ENCODE results near the gene HMGN3. TPM values are rescaled to one million over a fixed set of nuclear protein-coding genes. Genes with fewer than 3 reads are reported as not detected.
"Not testable (repeated sequence)": the region's sequence is repeated elsewhere in the genome, so short reads cannot be mapped to it uniquely, and the experiment has no call there.

The HMGN3 gene
- 166 TPM for total RNA-seq
- long read RNA-seq, transcript HMGN3-203 (7 exons, 1,010 nt): minor isoform, 6 of 270 reads
- long read RNA-seq, transcript HMGN3-201 (6 exons, 831 nt): major isoform, 24 of 270 reads
- long read RNA-seq, transcript HMGN3-202 (6 exons, 872 nt): minor isoform, 16 of 270 reads
- long read RNA-seq, partial matches to known transcripts: 42 of 270 reads
- long read RNA-seq, other reads (novel, unspliced or antisense): 182 of 270 reads

GRCh38 chr6:79234150-79235022 lies at the start of gene HMGN3:
HMGN3 (minus strand) TSS chr6:79234682.
- ATAC-seq (peak; percentile 97), DNase-seq (peak; percentile 99)
- intact Hi-C loops (cut with micrococcal nuclease): loop anchor here (10.0 kb wide), 1 partner anchor 160 kb away; the partner anchor contains the start of gene PHIP

DNA sequence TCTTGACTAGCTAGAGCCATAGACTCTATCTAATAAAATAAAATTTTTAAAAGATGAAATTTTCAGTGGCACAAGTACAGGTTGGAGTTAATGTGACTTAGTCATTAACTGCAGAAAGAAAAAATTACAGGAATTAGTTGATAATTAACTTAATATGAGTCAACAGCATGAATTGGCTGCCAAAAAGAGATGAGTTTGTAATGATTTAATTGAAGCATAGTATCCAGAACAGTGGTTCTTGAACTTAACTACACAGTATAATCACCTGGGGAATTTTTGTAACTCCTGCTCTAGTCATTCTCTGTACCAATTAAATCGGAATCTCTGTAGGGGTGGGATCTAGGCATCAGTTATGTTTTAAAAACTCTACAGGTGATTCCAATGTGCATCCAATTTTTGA lies 46.3 kb upstream of the HMGN3 start:
- intact Hi-C loops (cut with micrococcal nuclease): no loop called here
- ATAC-seq: no peak
- DNase-seq: no peak

GRCh38 chr6:79277109-79277508 lies 42.6 kb upstream of the HMGN3 start:
- DNase-seq (no peak), ATAC-seq (no peak)
- intact Hi-C loops (cut with micrococcal nuclease): no loop called here

DNA sequence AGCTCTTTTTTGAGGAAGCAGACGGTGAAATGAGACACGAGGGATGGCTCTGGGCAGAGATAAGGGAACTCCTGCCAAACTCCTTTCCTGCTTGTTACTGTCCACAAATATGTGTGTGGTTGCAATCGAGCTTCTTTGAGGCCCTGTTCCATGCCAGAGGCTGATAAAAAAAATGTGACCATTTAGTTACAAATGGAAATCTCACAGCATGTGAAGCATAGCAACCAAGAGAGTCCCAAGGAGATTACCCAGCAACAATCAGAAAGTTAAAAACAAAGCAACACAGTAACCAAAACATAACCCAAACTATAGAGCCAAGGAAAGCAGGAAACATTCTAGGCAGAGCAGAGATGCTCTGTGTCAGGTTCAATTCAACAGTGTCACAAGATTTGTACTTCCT lies 35.4 kb upstream of the HMGN3 start:
- intact Hi-C loops (cut with micrococcal nuclease): no loop called here
- DNase-seq (no peak), ATAC-seq (peak; percentile 99)

GRCh38 chr6:79267128-79267527 lies 32.6 kb upstream of the HMGN3 start:
- no peak for ATAC-seq
- DNase-seq: no peak
- intact Hi-C loops (cut with micrococcal nuclease): no loop called here

- ATAC-seq: no peak
- no peak for DNase-seq
- intact Hi-C loops (cut with micrococcal nuclease): no loop called here
Observed at GRCh38 chr6:79266051-79266450, 31.6 kb upstream of the HMGN3 start.

GRCh38 chr6:79263359-79263758 lies 28.9 kb upstream of the HMGN3 start:
- DNase-seq: no peak
- intact Hi-C loops (cut with micrococcal nuclease): no loop called here
- no peak for ATAC-seq

DNA sequence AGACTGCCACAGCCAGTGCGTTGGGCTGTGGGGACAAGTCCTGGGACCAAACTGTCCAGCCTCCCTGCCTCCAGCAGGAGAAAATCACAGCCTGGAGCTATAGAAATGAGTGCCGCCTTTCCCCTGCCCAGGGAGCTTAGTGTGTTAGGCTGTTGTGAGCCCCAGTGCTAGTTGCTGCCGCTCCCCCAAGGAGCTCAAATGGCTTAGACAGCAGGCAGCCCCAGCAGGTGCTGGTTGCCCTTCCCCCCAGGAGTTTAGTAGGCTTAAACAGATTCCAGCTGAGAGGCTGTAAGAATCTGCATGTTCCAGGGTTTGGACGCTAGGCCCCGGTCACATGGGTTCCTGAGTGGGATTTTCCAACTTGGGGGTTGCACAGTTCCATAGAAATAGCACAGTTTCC lies 27.2 kb upstream of the HMGN3 start:
- no peak for ATAC-seq
- intact Hi-C loops (cut with micrococcal nuclease): no loop called here
- no peak for DNase-seq

DNA sequence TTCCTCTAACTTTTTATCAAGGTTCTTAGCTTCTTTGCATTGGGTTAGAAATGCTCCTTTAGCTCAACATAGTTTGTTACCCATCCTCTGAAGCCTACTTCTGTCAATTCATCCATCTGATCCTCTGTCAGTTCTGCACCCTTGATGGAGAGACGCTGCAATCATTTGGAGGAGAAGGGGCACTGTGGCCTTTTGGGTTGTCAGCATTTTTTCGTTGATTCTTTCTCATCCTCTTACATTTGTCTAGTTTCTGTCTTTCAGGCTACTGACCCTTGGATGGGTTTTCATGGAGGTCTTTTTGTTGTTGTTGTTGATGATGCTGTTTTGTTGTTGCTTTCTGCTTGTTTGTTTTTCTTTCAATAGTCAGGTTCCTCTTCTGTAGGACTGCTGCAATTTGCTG lies 26.3 kb upstream of the HMGN3 start:
- ATAC-seq (no peak), DNase-seq (no peak)
- intact Hi-C loops (cut with micrococcal nuclease): no loop called here

- intact Hi-C loops (cut with micrococcal nuclease): no loop called here
- DNase-seq (no peak), ATAC-seq (no peak)
Observed at GRCh38 chr6:79257381-79258205, 23.1 kb upstream of the HMGN3 start.

DNA sequence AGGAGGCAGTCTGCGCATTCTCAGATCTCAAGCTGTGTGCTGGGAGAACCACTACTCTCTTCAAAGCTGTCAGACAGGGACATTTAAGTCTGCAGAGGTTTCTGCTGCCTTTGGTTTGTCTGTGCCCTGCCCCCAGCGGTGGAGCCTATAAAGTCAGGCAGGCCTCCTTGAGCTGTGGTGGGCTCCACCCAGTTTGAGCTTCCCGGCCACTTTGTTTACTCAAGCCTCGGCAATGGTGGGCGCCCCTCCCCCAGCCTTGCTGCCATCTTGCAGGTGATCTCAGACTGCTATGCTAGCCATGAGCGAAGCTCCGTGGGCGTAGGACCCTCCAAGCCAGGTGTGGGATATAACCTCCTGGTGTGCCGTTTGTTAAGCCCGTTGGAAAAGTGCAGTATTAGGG lies 22.3 kb upstream of the HMGN3 start:
- ATAC-seq; DNase-seq; intact Hi-C loops (cut with micrococcal nuclease): not testable (repeated sequence)

DNA sequence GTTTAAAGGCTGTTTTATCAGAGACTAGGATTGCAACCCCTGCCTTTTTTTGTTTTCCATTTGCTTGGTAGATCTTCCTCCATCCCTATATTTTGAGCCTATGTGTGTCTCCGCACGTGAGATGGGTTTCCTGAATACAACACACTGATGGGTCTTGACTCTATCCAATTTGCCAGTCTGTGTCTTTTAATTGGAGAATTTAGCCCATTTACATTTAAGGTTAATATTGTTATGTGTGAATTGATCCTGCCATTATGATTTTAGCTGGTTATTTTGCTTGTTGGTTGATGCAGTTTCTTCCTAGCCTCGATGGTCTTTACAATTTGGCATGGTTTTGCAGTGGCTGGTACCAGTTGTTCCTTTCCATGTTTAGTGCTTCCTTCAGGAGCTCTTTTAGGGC lies 20.6 kb upstream of the HMGN3 start:
- ATAC-seq; intact Hi-C loops (cut with micrococcal nuclease); DNase-seq: not testable (repeated sequence)

DNA sequence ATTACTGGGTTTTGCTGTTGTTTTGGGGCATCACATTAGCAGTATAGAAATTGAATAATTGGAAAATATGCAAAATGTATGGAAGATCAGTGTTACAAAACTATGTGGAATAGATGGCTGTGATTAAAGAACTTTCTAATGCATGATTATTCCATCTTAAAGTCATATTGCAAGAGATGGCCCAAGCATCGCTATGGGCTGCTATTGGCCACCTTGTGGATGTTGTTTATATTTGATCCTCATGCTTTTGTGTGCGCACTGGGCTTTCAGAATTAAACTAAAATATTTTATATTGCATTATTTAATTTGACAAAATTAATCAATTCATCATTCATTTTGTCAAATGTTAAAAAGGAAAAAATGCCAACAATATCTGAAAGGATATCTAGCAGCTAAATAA lies 16.1 kb upstream of the HMGN3 start:
- ATAC-seq (no peak), DNase-seq (no peak)
- intact Hi-C loops (cut with micrococcal nuclease): no loop called here

DNA sequence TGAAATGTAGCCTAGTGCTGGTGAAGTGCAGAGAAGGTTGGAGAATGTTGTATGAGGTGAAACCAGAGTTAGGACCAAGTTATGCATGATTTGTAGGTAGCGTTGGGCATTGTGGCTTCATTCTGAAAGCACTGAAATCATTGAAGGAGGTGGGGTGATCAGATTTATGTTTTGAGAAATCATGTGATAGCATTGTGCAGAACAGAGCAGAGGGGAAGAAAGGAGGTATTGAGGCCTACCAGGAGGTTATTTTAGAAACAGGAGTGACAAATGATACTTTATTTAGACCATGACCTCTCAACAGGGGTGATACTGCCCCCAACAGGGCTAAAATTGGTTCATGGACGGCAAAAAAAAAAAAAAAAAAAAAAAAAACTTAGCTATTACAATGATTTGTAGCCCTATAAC lies 15.6 kb upstream of the HMGN3 start:
- intact Hi-C loops (cut with micrococcal nuclease): no loop called here
- ATAC-seq: peak; percentile 78
- DNase-seq: no peak

DNA sequence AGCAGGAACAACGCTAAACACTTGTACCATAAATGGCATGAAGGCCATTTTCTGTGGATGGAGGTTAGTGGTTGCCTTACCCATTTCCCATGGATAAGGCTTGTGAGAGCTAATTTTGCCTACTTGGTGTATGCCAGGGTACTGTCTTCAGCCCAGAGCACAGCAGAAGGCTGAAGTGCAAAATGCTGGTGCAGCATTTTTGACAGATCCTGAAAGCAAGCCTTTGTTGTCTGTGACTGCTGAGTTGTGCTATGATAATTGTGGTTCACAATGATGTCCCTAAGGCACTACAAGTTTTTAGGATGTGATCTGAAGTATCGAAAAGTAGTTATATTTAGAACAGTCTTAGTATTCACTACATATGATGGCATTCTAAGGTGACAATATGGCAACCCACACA lies 14.7 kb upstream of the HMGN3 start:
- ATAC-seq: no peak
- no peak for DNase-seq
- intact Hi-C loops (cut with micrococcal nuclease): no loop called here

DNA sequence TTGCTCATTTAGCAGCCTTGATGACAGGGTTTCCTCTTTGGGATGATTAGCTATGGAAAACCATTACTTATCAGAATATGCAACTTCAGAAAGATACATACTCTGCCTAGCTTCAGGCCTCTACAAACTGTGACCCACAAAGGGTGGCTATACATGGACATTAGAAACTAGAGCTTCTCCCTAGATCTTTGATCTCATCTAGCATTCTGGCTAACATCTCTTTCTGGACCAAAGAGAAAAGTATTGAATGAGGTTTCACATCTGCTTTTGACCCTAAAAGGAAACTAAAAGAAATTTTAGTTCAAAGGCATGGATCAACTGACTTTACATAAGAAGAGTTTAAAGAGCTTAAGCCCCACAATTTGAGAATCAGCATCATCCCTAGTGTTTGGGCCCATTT lies 12.4 kb upstream of the HMGN3 start:
- no peak for ATAC-seq
- DNase-seq: no peak
- intact Hi-C loops (cut with micrococcal nuclease): no loop called here

- DNase-seq (no peak), ATAC-seq (no peak)
- intact Hi-C loops (cut with micrococcal nuclease): no loop called here
Observed at GRCh38 chr6:79241228-79241627, 6.7 kb upstream of the HMGN3 start.

DNA sequence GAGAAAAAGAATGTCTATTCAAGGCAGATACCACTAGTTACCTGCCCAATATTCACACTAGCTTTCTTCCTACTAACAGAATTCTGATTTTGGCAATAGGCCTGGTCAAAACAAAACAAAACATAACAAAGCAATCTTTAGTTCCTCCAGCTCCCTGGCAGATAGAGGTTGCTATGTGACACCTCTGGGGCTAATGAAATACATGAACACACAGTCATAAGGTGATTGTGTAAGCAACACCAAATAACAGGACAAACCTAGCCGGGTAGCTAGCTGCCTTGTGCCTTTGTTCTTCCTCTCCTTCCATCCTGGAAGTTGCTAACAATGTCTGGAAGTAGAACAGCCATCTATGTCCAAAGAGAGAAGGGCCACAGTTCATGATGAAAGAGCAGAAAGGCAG lies 6.0 kb upstream of the HMGN3 start:
- peak; percentile 85 for ATAC-seq
- no peak for DNase-seq
- intact Hi-C loops (cut with micrococcal nuclease): no loop called here

GRCh38 chr6:79239536-79240168 lies 5.2 kb upstream of the HMGN3 start:
- intact Hi-C loops (cut with micrococcal nuclease): loop anchor here (10.0 kb wide), 1 partner anchor 165 kb away; the partner anchor contains the start of gene PHIP
- no peak for ATAC-seq
- DNase-seq: no peak

Measured in left ventricle myocardium superior (tissue), 1 donor.